Measurements from ENCODE around the gene ANXA3. TPM values are rescaled to one million over a fixed set of nuclear protein-coding genes. Genes with fewer than 3 reads are reported as not detected.
A peak's percentile ranks its signal among the peaks of the same experiment; 100 is the strongest.

The ANXA3 gene
- total RNA-seq, 1 donor from 2014 or later = 271 TPM

- no peak for DNase-seq (ENCODE audit: low read depth)
- TF ChIP-seq, protein P1, sequence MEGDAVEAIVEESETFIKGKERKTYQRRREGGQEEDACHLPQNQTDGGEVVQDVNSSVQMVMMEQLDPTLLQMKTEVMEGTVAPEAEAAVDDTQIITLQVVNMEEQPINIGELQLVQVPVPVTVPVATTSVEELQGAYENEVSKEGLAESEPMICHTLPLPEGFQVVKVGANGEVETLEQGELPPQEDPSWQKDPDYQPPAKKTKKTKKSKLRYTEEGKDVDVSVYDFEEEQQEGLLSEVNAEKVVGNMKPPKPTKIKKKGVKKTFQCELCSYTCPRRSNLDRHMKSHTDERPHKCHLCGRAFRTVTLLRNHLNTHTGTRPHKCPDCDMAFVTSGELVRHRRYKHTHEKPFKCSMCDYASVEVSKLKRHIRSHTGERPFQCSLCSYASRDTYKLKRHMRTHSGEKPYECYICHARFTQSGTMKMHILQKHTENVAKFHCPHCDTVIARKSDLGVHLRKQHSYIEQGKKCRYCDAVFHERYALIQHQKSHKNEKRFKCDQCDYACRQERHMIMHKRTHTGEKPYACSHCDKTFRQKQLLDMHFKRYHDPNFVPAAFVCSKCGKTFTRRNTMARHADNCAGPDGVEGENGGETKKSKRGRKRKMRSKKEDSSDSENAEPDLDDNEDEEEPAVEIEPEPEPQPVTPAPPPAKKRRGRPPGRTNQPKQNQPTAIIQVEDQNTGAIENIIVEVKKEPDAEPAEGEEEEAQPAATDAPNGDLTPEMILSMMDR (IDR thresholded peaks at IDR 0.05; ENCODE audit: insufficient read depth, low read length, poor library complexity, severe bottlenecking) = no peak
- Histone ChIP-seq H3K27me3 (ENCODE audit: control insufficient read depth, insufficient read depth, low read length) (no peaks in the 10 kb centered on the region), H3K4me3 (ENCODE audit: low read depth, low read length) (no peak overlapping the region), H3K36me3 (ENCODE audit: control insufficient read depth, insufficient read depth, low read length) (no peaks in the 10 kb centered on the region)
These were observed 59.1 kb downstream of the ANXA3 start for GRCh38 chr4:78610546-78611214.

GRCh38 chr4:78611215-78611558 is 59.6 kb downstream of the ANXA3 start:
- Histone ChIP-seq H3K36me3 (ENCODE audit: control insufficient read depth, insufficient read depth, low read length) (no peaks in the 10 kb centered on the region), H3K4me3 (ENCODE audit: low read depth, low read length) (no peak overlapping the region), H3K27me3 (ENCODE audit: control insufficient read depth, insufficient read depth, low read length) (no peaks in the 10 kb centered on the region)
- TF ChIP-seq, protein P1 (IDR thresholded peaks at IDR 0.05; ENCODE audit: insufficient read depth, low read length, poor library complexity, severe bottlenecking) = no peak
- no peak for DNase-seq (ENCODE audit: low read depth)

DNA sequence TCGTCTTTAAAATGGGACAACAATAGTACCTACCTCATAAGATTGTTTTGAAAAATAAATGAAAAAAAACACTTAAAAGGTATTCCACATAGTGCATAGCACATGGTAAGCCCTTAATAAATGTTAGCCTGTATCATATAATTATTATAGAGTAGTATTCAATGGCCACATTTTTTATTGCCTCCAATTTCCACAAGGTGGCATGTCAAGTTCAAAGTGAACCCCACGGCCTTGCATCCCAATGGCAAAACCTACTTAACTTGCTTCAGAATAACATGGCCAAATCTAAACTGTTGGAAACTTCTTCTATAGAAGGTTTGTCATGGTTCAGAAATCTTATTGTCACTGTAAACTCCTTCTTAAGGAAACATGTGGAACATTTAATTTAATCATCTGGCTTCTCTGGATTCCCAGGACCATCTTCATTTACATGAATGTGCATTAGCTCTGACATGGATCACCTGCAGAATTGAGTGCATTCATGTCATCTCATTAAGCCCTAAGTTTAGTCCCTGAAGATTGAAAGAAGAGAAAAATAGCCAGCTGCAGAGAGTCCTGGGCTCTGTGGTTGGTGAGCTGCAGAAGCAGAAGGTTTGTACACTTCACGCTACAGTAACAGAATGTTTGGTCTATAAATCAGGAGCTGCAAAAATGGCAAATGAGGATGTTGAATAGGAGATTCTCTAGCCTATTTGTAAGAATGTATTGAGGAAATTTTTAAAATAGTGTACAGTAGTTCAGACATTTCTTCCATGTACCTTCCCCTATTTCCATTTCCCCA is 61.0 kb downstream of the ANXA3 start:
- TF ChIP-seq, protein P1 (IDR thresholded peaks at IDR 0.05; ENCODE audit: insufficient read depth, low read length, poor library complexity, severe bottlenecking) = peak; percentile 44
- no peak for DNase-seq (ENCODE audit: low read depth)
- Histone ChIP-seq H3K4me3 (ENCODE audit: low read depth, low read length) (no peak overlapping the region), H3K27me3 (ENCODE audit: control insufficient read depth, insufficient read depth, low read length) (no peaks in the 10 kb centered on the region), H3K36me3 (ENCODE audit: control insufficient read depth, insufficient read depth, low read length) (no peaks in the 10 kb centered on the region)

DNA sequence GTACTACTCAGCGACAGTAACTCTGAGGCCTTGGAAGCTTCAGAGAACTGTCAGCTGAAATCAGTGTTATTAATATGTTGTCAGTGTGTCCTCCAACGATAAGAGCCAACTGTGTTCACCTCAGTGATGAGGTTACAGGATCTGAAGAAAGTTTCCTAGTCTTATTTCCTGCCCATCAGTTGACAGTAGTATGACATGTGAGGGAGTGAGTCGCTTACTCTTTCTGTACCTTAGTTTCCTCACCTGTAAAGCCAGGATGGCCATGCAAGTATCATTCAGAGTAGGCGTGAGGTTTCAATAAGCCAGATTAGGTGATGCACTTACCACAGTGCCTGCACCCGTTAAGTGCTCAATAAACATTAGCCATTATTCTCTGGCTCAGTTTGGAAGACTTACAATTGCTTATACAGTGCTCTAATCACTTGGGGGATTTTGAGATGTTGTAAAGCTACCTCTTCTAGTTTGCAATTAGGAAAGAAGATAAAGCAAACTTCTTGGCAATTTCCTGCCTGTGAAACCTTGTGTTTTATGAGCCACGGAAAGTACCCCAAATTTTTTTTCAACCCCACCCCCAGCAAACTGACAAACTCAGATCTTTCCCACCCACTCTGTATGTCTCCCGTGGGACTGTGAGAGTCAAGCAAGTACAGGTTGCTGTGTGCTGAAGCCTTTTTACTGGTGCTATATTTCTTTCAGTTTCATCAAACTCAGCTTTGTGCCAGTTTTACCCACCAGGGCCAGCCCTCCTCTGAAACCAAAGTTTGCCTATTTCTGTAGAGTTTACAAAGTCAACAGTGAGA is 62.2 kb downstream of the ANXA3 start:
- no peaks in the 10 kb centered on the region for H3K27me3 ChIP-seq (ENCODE audit: control insufficient read depth, insufficient read depth, low read length)
- H3K4me3 ChIP-seq (ENCODE audit: low read depth, low read length) = no peak overlapping the region
- H3K36me3 ChIP-seq (ENCODE audit: control insufficient read depth, insufficient read depth, low read length) = no peaks in the 10 kb centered on the region
- TF ChIP-seq, protein P1 (IDR thresholded peaks at IDR 0.05; ENCODE audit: insufficient read depth, low read length, poor library complexity, severe bottlenecking) = no peak
- DNase-seq (ENCODE audit: low read depth) = no peak

GRCh38 chr4:78616046-78616498 is 64.5 kb downstream of the ANXA3 start:
- Histone ChIP-seq H3K27me3 (ENCODE audit: control insufficient read depth, insufficient read depth, low read length) (no peaks in the 10 kb centered on the region), H3K4me3 (ENCODE audit: low read depth, low read length) (no peak overlapping the region), H3K36me3 (ENCODE audit: control insufficient read depth, insufficient read depth, low read length) (no peaks in the 10 kb centered on the region)
- TF ChIP-seq, protein P1 (IDR thresholded peaks at IDR 0.05; ENCODE audit: insufficient read depth, low read length, poor library complexity, severe bottlenecking) = no peak
- DNase-seq (ENCODE audit: low read depth) = no peak

All from kidney epithelial cell (primary cell).